ENCODE results near the gene TIPARP. TPM values are rescaled to one million over a fixed set of nuclear protein-coding genes. Genes with fewer than 3 reads are reported as not detected.

Gene TIPARP
- total RNA-seq, 2 experiments from 2014 or later = 64.7 to 73.8 TPM

GRCh38 chr3:156742401-156742800 lies 68.0 kb downstream of the TIPARP start:
- no peak overlapping the region for H3K27ac Mint-ChIP-seq
- peaks cover 8% of the 10 kb centered on the region for H3K36me3 Mint-ChIP-seq (ENCODE audit: low read depth)
- no peak overlapping the region for H3K4me3 Mint-ChIP-seq
- CTCF ChIA-PET = no interaction called here
- H3K4me1 Mint-ChIP-seq = no peaks in the 10 kb centered on the region
- H3K27me3 Mint-ChIP-seq = no peaks in the 10 kb centered on the region
- POLR2A ChIA-PET = no interaction called here
- no peak for DNase-seq
- peaks cover 14% of the 10 kb centered on the region for H3K9me3 Mint-ChIP-seq

GRCh38 chr3:156743859-156744258 lies 69.5 kb downstream of the TIPARP start:
- peaks cover 20% of the 10 kb centered on the region for H3K9me3 Mint-ChIP-seq
- DNase-seq = no peak
- H3K27ac Mint-ChIP-seq = no peak overlapping the region
- H3K4me1 Mint-ChIP-seq = no peaks in the 10 kb centered on the region
- H3K36me3 Mint-ChIP-seq (ENCODE audit: low read depth) = peaks cover 8% of the 10 kb centered on the region
- CTCF ChIA-PET = no interaction called here
- no peak overlapping the region for H3K4me3 Mint-ChIP-seq
- POLR2A ChIA-PET = no interaction called here
- H3K27me3 Mint-ChIP-seq = no peaks in the 10 kb centered on the region

GRCh38 chr3:156744631-156745030 lies 70.2 kb downstream of the TIPARP start:
- no peak overlapping the region for H3K27ac Mint-ChIP-seq
- H3K4me3 Mint-ChIP-seq = no peak overlapping the region
- DNase-seq = no peak
- H3K36me3 Mint-ChIP-seq (ENCODE audit: low read depth) = peaks cover 8% of the 10 kb centered on the region
- POLR2A ChIA-PET = no interaction called here
- CTCF ChIA-PET = no interaction called here
- H3K27me3 Mint-ChIP-seq = no peaks in the 10 kb centered on the region
- H3K4me1 Mint-ChIP-seq = no peaks in the 10 kb centered on the region
- H3K9me3 Mint-ChIP-seq = peaks cover 20% of the 10 kb centered on the region

- Mint-ChIP-seq H3K4me3 (no peak overlapping the region), H3K4me1 (no peaks in the 10 kb centered on the region), H3K27me3 (no peaks in the 10 kb centered on the region), H3K27ac (no peak overlapping the region), H3K36me3 (ENCODE audit: low read depth) (peaks cover 8% of the 10 kb centered on the region), H3K9me3 (peaks cover 20% of the 10 kb centered on the region)
- CTCF ChIA-PET = no interaction called here
- DNase-seq = no peak
- POLR2A ChIA-PET = no interaction called here
Measured at GRCh38 chr3:156745766-156746165, 71.4 kb downstream of the TIPARP start.

GRCh38 chr3:156747046-156747445 lies 72.7 kb downstream of the TIPARP start:
- no peaks in the 10 kb centered on the region for H3K4me1 Mint-ChIP-seq
- ChIA-PET CTCF (no interaction called here), POLR2A (no interaction called here)
- H3K27me3 Mint-ChIP-seq = peaks cover 2% of the 10 kb centered on the region
- no peak overlapping the region for H3K27ac Mint-ChIP-seq
- DNase-seq = no peak
- peaks cover 8% of the 10 kb centered on the region for H3K36me3 Mint-ChIP-seq (ENCODE audit: low read depth)
- peaks cover 20% of the 10 kb centered on the region for H3K9me3 Mint-ChIP-seq
- H3K4me3 Mint-ChIP-seq = no peak overlapping the region

GRCh38 chr3:156749244-156749643 lies 74.9 kb downstream of the TIPARP start:
- H3K27ac Mint-ChIP-seq = no peak overlapping the region
- H3K4me3 Mint-ChIP-seq = no peak overlapping the region
- ChIA-PET CTCF (interaction anchor here (0.6 kb wide), 1 partner anchor 61 kb away, joined by 4 read pairs; no protein-coding TSS in a partner anchor), POLR2A (no interaction called here)
- H3K4me1 Mint-ChIP-seq = no peaks in the 10 kb centered on the region
- H3K9me3 Mint-ChIP-seq = peaks cover 20% of the 10 kb centered on the region
- peaks cover 8% of the 10 kb centered on the region for H3K36me3 Mint-ChIP-seq (ENCODE audit: low read depth)
- no peak for DNase-seq
- H3K27me3 Mint-ChIP-seq = peaks cover 5% of the 10 kb centered on the region

GRCh38 chr3:156750191-156750873 lies 75.9 kb downstream of the TIPARP start:
- peaks cover 8% of the 10 kb centered on the region for H3K27me3 Mint-ChIP-seq
- POLR2A ChIA-PET = no interaction called here

GRCh38 chr3:156750874-156751245 lies 76.5 kb downstream of the TIPARP start:
- peaks cover 8% of the 10 kb centered on the region for H3K27me3 Mint-ChIP-seq
- peaks cover 8% of the 10 kb centered on the region for H3K36me3 Mint-ChIP-seq (ENCODE audit: low read depth)

More at GRCh38 chr3:156750191-156750873, 75.9 kb downstream of the TIPARP start:
- CTCF ChIA-PET = no interaction called here
- H3K9me3 Mint-ChIP-seq = peaks cover 18% of the 10 kb centered on the region
- H3K27ac Mint-ChIP-seq = no peak overlapping the region
- peaks cover 8% of the 10 kb centered on the region for H3K36me3 Mint-ChIP-seq (ENCODE audit: low read depth)
- H3K4me3 Mint-ChIP-seq = no peak overlapping the region
- H3K4me1 Mint-ChIP-seq = no peaks in the 10 kb centered on the region
- DNase-seq = no peak

GRCh38 chr3:156751461-156752025 lies 77.2 kb downstream of the TIPARP start:
- DNase-seq = no peak
- Mint-ChIP-seq H3K4me3 (no peak overlapping the region), H3K27ac (no peak overlapping the region), H3K27me3 (peaks cover 8% of the 10 kb centered on the region), H3K9me3 (peaks cover 16% of the 10 kb centered on the region), H3K36me3 (ENCODE audit: low read depth) (peaks cover 6% of the 10 kb centered on the region), H3K4me1 (no peaks in the 10 kb centered on the region)
- POLR2A ChIA-PET = interaction anchor here (1.0 kb wide), 1 partner anchor 46 kb away, joined by 3 read pairs; no protein-coding TSS in a partner anchor
- CTCF ChIA-PET = no interaction called here

More at GRCh38 chr3:156750874-156751245, 76.5 kb downstream of the TIPARP start:
- peaks cover 16% of the 10 kb centered on the region for H3K9me3 Mint-ChIP-seq
- no peak overlapping the region for H3K27ac Mint-ChIP-seq
- no peak overlapping the region for H3K4me3 Mint-ChIP-seq
- H3K4me1 Mint-ChIP-seq = no peaks in the 10 kb centered on the region
- ChIA-PET CTCF (no interaction called here), POLR2A (interaction anchor here (1.0 kb wide), 1 partner anchor 45 kb away, joined by 3 read pairs; no protein-coding TSS in a partner anchor)
- DNase-seq = no peak

Other genes with a start within 250 kb of the TIPARP start
- gene SSR3, start 119.5 kb upstream of the TIPARP start, total RNA-seq = 100 to 1,000 TPM; 167 to 174 TPM
- gene LEKR1, start 151.8 kb downstream of the TIPARP start, total RNA-seq = 1 to 10 TPM; 1.4 to 1.6 TPM